ENCODE data around the gene ZFHX2. TPM values are rescaled to one million over a fixed set of nuclear protein-coding genes. Genes with fewer than 3 reads are reported as not detected.

Gene ZFHX2
- total and polyA plus RNA-seq, 2 of the 13 experiments (the other 11 are each of a cell fraction or from before 2014, with no cell fraction given): 0.17 to 0.44 TPM

DNA sequence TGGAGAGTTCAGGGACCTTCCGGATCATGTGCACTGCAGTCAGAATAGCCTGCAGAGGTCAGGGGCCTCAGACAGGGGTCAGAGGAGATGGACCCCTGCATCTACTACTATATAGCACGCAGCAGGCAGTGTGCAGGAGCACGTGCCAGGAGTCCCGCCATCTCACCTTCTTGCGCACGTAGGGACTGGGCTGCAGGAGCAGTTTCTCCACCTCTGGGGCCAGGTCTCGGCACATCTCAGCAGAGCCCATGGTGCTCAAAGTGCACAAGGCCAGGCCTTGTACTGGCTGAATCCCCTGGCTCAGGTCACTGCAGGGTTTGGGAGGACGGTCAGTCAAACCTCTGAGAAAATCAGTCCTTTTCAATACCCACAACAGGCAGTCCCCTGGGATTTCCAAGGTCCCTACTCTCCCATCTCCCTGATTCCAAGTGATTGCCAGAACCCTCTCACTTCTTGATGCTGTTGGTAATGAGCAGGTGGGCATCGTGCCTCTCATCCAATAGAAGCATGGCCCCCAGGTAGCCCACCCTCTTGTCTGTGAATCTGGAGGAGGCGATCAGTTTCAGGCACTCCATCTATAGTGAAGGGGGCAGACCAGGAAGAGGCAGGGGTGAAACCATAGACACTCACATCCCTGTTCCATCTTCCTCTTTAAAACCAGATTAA lies 14.7 kb upstream of the ZFHX2 start (continued):
- TF ChIP-seq, protein P1, sequence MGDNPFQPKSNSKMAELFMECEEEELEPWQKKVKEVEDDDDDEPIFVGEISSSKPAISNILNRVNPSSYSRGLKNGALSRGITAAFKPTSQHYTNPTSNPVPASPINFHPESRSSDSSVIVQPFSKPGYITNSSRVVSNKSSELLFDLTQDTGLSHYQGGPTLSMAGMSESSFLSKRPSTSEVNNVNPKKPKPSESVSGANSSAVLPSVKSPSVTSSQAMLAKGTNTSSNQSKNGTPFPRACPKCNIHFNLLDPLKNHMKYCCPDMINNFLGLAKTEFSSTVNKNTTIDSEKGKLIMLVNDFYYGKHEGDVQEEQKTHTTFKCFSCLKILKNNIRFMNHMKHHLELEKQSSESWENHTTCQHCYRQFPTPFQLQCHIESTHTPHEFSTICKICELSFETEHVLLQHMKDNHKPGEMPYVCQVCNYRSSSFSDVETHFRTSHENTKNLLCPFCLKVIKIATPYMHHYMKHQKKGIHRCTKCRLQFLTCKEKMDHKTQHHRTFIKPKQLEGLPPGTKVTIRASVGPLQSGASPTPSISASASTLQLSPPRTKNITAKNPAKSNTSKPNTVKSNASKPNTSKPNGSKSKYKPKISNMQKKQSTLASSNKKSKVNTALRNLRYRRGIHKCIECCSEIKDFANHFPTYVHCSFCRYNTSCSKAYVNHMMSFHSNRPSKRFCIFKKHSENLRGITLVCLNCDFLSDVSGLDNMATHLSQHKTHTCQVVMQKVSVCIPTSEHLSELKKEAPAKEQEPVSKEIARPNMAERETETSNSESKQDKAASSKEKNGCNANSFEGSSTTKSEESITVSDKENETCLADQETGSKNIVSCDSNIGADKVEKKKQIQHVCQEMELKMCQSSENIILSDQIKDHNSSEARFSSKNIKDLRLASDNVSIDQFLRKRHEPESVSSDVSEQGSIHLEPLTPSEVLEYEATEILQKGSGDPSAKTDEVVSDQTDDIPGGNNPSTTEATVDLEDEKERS (CRISPR knock-in tag; IDR thresholded peaks at IDR 0.05): no peak; the same call in 1 of the 2 replicates
- TF ChIP-seq ZNF788 (CRISPR knock-in tag; IDR thresholded peaks at IDR 0.05; ENCODE audit: borderline replicate concordance) (peak; percentile 40; the same call in 1 of the 2 replicates), MED1 (CRISPR knock-in tag; IDR thresholded peaks at IDR 0.05) (no peak), HES4 (CRISPR knock-in tag; IDR thresholded peaks at IDR 0.05; ENCODE audit: borderline replicate concordance) (0 out of 2 replicates have a peak, but pooled peaks have one; percentile 59), SP140L (CRISPR knock-in tag; IDR thresholded peaks at IDR 0.05; ENCODE audit: borderline replicate concordance) (no peak), ATF7-NPFF (CRISPR knock-in tag; IDR thresholded peaks at IDR 0.05; ENCODE audit: low read depth) (no peak), MED13 (CRISPR knock-in tag; IDR thresholded peaks at IDR 0.05) (no peak), HNRNPH1 (optimal IDR thresholded peaks at IDR 0.05; ENCODE audit: low read depth, low read length) (no peak)
- TF ChIP-seq, protein P2, sequence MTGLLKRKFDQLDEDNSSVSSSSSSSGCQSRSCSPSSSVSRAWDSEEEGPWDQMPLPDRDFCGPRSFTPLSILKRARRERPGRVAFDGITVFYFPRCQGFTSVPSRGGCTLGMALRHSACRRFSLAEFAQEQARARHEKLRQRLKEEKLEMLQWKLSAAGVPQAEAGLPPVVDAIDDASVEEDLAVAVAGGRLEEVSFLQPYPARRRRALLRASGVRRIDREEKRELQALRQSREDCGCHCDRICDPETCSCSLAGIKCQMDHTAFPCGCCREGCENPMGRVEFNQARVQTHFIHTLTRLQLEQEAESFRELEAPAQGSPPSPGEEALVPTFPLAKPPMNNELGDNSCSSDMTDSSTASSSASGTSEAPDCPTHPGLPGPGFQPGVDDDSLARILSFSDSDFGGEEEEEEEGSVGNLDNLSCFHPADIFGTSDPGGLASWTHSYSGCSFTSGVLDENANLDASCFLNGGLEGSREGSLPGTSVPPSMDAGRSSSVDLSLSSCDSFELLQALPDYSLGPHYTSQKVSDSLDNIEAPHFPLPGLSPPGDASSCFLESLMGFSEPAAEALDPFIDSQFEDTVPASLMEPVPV (CRISPR knock-in tag; IDR thresholded peaks at IDR 0.05): no peak

Data from HepG2 (cell line).